Smooth muscle cell (in vitro differentiated cells): ENCODE results near the gene SYNE3. TPM values are rescaled to one million over a fixed set of nuclear protein-coding genes. Genes with fewer than 3 reads are reported as not detected.

ENCODE experiments used
- DNase-seq: peaks from one replicate; lab custom pipeline; 2025; ENCODE audit not compliant: unreplicated experiment; lab: John Stamatoyannopoulos, UW
- H2AFZ ChIP-seq: fragments of 200-600 bp; sonication (generic); 2 replicates; pipeline ENCODE4 v1.6.0; 2016; ENCODE audit warnings: antibody characterized with exemption, low read depth, mild to moderate bottlenecking
- H3F3A ChIP-seq: fragments of 200-600 bp; sonication (generic); 2 replicates; pipeline ENCODE4 v1.6.0; 2017; ENCODE audit warnings: antibody characterized with exemption, low read depth
- H3K27ac ChIP-seq: fragments of 200-600 bp; sonication (generic); 2 replicates; pipeline ENCODE4 v1.5.1; 2016; ENCODE audit warnings: low read depth, mild to moderate bottlenecking
- H3K27me3 ChIP-seq: fragments of 200-600 bp; sonication (generic); 2 replicates; pipeline ENCODE4 v1.6.1; 2016; ENCODE audit warnings: low read depth, mild to moderate bottlenecking
- H3K36me3 ChIP-seq: fragments of 200-600 bp; sonication (generic); 2 replicates; pipeline ENCODE4 v1.5.1; 2016; ENCODE audit warnings: low read depth
- H3K4me1 ChIP-seq: fragments of 200-600 bp; sonication (generic); 2 replicates; pipeline ENCODE4 v1.5.1; 2016; ENCODE audit warnings: low read depth
- H3K4me2 ChIP-seq: fragments of 200-600 bp; sonication (generic); 2 replicates; pipeline ENCODE4 v1.6.0; 2016; ENCODE audit warnings: mild to moderate bottlenecking
- H3K4me3 ChIP-seq: fragments of 200-600 bp; sonication (generic); 2 replicates; pipeline ENCODE4 v1.5.1; 2016; ENCODE audit warnings: mild to moderate bottlenecking
- H3K79me2 ChIP-seq: fragments of 200-600 bp; sonication (generic); 2 replicates; pipeline ENCODE4 v1.6.0; 2016; ENCODE audit warnings: low read depth, mild to moderate bottlenecking
- H3K9ac ChIP-seq: fragments of 200-600 bp; sonication (generic); 2 replicates; pipeline ENCODE4 v1.6.0; 2016; ENCODE audit warnings: low read depth
- H3K9me3 ChIP-seq: fragments of 200-600 bp; sonication (generic); replicated peaks from 2 replicates; pipeline ENCODE4 v1.5.1; 2016; ENCODE audit warnings: low read depth
- H4K20me1 ChIP-seq: fragments of 200-600 bp; sonication (generic); 2 replicates; pipeline ENCODE4 v1.6.0; 2016; ENCODE audit warnings: low read depth
- WGBS: methylation state at CpG from one replicate; pipeline ENCODE4 v1.1.7; 2016; ENCODE audit warnings: low lambda C conversion rate; 5-methylcytosine and 5-hydroxymethylcytosine counted together
- polyA plus RNA-seq: library from polyadenylated mRNA; unstranded; fragments of >200 nt; fragmentation: Nextera tagmentation; extraction: Ambion mirVana; gene quantifications from 2 replicates; pipeline ENCODE4 v1.2.1, GENCODE V29; 2016
- total RNA-seq: library from RNA; depleted of rRNA; stranded (reverse); fragments of >200 nt; gene quantifications from 2 replicates; pipeline ENCODE4 v1.2.3, GENCODE V29; 2014
- TF ChIP-seq, protein P1 (sequence below): fragments of 200-600 bp; sonication (generic); IDR thresholded peaks from 2 replicates; pipeline ENCODE4 v1.5.1; 2017; ENCODE audit warnings: borderline replicate concordance, mild to moderate bottlenecking, antibody characterized with exemption; ENCODE audit not compliant: insufficient read depth, poor library complexity, severe bottlenecking

Gene SYNE3
- total and polyA plus RNA-seq, 2 experiments from 2014 or later: 4.0 to 4.1 TPM

DNA sequence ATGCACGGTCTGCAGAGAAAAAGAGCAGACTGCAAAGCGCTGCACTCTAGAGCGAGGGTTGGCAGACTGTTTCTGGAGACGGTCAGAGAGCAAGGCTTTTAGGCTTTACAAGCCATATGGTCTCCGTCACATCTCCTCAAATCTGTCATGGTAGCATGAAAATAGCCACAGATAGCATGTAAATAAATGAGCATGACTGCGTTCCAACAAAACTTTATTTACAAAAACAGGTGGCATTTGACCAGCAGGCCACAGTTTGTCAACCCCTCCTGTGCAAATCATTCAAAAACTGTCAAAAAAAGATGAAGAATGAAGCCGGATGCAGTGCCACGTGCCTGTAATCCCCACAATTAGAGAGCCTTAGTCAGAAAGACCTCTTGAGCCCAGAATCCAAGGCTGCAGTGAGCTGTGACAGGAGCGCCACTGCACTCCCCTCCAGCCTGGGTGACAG, 18.9 kb downstream of the SYNE3 start:
- WGBS: 21% methylated on average over 9 of the region's 9 CpGs
- Histone ChIP-seq H3K4me1 (peaks cover 10% of the 10 kb centered on the region), H3F3A (peaks cover 13% of the 10 kb centered on the region), H3K4me3 (no peak overlapping the region), H3K79me2 (no peaks in the 10 kb centered on the region), H4K20me1 (peaks cover 20% of the 10 kb centered on the region), H3K27me3 (no peaks in the 10 kb centered on the region), H3K9ac (no peak overlapping the region), H2AFZ (no peak overlapping the region), H3K4me2 (peak overlapping the region; percentile 69), H3K9me3 (no peaks in the 10 kb centered on the region), H3K27ac (peak overlapping the region; percentile 81), H3K36me3 (no peaks in the 10 kb centered on the region)
- TF ChIP-seq, protein P1, sequence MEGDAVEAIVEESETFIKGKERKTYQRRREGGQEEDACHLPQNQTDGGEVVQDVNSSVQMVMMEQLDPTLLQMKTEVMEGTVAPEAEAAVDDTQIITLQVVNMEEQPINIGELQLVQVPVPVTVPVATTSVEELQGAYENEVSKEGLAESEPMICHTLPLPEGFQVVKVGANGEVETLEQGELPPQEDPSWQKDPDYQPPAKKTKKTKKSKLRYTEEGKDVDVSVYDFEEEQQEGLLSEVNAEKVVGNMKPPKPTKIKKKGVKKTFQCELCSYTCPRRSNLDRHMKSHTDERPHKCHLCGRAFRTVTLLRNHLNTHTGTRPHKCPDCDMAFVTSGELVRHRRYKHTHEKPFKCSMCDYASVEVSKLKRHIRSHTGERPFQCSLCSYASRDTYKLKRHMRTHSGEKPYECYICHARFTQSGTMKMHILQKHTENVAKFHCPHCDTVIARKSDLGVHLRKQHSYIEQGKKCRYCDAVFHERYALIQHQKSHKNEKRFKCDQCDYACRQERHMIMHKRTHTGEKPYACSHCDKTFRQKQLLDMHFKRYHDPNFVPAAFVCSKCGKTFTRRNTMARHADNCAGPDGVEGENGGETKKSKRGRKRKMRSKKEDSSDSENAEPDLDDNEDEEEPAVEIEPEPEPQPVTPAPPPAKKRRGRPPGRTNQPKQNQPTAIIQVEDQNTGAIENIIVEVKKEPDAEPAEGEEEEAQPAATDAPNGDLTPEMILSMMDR: no peak
- DNase-seq: no peak

GRCh38 chr14:95496690-95497259, 19.7 kb downstream of the SYNE3 start:
- Histone ChIP-seq H3K79me2 (no peaks in the 10 kb centered on the region), H3K27me3 (no peaks in the 10 kb centered on the region), H4K20me1 (peaks cover 20% of the 10 kb centered on the region), H3K27ac (peak overlapping the region; percentile 81), H3K4me2 (peak overlapping the region; percentile 69), H3K4me1 (peaks cover 10% of the 10 kb centered on the region), H3F3A (peaks cover 13% of the 10 kb centered on the region), H2AFZ (no peak overlapping the region), H3K9ac (peak overlapping the region; percentile 44), H3K36me3 (no peaks in the 10 kb centered on the region), H3K4me3 (no peak overlapping the region), H3K9me3 (no peaks in the 10 kb centered on the region)
- TF ChIP-seq, protein P1: no peak
- WGBS: 24% methylated on average over 4 of the region's 4 CpGs
- DNase-seq: no peak

DNA sequence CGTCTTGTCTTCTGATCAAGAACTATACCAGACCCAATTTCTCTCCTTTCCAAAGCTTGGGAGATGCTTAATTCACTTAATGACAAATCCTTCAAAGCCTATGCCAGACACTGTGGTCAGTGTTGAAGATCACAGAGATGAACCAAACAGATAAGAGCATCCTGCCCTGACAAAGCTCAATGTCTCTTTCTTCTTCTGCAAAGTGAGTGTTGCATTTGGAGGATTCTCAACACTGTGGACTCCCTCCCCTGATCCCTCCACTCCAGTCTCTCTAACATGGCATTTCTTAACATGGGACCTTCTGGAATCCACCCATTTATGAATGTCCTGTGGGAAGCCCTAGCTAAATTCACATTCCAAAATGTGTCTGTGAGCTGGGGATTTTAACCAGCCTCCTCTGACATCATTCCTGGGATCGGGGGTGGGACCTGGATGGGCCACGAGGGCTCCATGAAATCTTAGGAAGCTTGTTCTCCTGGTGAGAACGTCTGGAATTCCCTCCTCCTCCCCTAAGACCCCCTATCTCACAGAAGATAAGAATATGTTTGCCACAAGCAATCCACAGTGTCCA, 20.3 kb downstream of the SYNE3 start:
- Histone ChIP-seq H3K9me3 (no peaks in the 10 kb centered on the region), H3K4me2 (peak overlapping the region; percentile 69), H3K4me3 (no peak overlapping the region), H4K20me1 (peaks cover 20% of the 10 kb centered on the region), H3K9ac (peak overlapping the region; percentile 44), H2AFZ (no peak overlapping the region), H3F3A (peaks cover 13% of the 10 kb centered on the region), H3K36me3 (no peaks in the 10 kb centered on the region), H3K27ac (peak overlapping the region; percentile 81), H3K79me2 (no peaks in the 10 kb centered on the region), H3K4me1 (peaks cover 10% of the 10 kb centered on the region), H3K27me3 (no peaks in the 10 kb centered on the region)
- TF ChIP-seq, protein P1: no peak
- DNase-seq: no peak
- WGBS: 11% methylated on average over 4 of the region's 4 CpGs

- Histone ChIP-seq H3K4me1 (peaks cover 10% of the 10 kb centered on the region), H3K4me3 (no peak overlapping the region), H2AFZ (no peak overlapping the region), H3K36me3 (no peaks in the 10 kb centered on the region), H3K27me3 (no peaks in the 10 kb centered on the region), H3K9me3 (no peaks in the 10 kb centered on the region), H3F3A (peaks cover 13% of the 10 kb centered on the region), H3K27ac (no peak overlapping the region), H3K79me2 (no peaks in the 10 kb centered on the region), H3K4me2 (peak overlapping the region; percentile 69), H4K20me1 (peaks cover 20% of the 10 kb centered on the region), H3K9ac (no peak overlapping the region)
- 86% methylated on average over 8 of the region's 8 CpGs for WGBS
- TF ChIP-seq, protein P1: no peak
- no peak for DNase-seq
Observed at GRCh38 chr14:95495538-95496025, 20.9 kb downstream of the SYNE3 start.
